Activated CD4-positive, alpha-beta T cell treated with anti-CD3 and anti-CD28 coated beads, Interleukin-2, Interleukin-4, amounts not matched to agents 100 ng/mL and 50 ng/mL, durations not matched to agents 16 hours and 8 hours (primary cell): Measurements from ENCODE around the gene MRE11.
"Not testable (repeated sequence)": the region's sequence is repeated elsewhere in the genome, so short reads cannot be mapped to it uniquely, and the experiment has no call there.

Source experiments
- DNase-seq: peaks from one replicate; pipeline ENCODE4 v3.0.0-alpha.2; 2020; ENCODE audit warnings: low spot score

Gene MRE11

DNA sequence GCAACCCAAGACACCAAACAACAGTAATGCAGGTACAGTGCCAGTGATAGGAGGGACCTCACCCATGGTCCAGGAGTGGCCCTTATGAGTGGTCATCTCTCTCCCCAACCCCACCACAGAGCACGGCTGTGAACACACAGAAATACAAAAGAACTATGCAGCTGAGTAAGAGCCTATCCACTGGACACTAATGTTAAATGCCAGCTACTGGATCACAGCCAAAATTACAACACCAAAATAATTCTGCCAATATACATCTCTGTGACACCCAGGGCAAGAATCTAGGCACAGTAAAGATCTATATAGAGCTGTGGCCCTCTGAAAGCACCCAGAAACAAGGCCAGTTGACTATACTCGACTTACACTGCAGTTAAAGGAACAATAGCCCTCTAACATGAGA lies 69.6 kb downstream of the MRE11 start:
- no peak for DNase-seq

DNA sequence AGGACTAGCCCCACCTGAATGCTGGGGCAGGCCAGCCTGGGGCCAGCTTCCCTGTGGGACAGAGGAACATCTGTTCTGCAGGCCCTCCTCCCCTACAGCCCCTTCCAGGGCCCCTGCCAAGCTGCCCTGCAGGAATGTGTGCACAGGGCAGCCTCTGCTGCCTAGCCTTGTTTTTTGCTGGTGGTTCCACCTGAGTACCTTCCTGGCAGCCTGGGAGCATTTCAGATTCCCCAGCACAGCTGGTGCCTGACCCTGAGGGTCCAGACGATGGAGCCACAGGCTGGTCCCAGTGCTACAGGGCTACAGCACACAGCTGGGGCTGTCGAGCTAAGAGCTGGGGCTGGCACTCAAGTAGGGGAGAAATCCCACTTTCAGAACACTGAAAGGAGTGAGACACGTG lies 70.1 kb downstream of the MRE11 start:
- DNase-seq, result no peak

DNA sequence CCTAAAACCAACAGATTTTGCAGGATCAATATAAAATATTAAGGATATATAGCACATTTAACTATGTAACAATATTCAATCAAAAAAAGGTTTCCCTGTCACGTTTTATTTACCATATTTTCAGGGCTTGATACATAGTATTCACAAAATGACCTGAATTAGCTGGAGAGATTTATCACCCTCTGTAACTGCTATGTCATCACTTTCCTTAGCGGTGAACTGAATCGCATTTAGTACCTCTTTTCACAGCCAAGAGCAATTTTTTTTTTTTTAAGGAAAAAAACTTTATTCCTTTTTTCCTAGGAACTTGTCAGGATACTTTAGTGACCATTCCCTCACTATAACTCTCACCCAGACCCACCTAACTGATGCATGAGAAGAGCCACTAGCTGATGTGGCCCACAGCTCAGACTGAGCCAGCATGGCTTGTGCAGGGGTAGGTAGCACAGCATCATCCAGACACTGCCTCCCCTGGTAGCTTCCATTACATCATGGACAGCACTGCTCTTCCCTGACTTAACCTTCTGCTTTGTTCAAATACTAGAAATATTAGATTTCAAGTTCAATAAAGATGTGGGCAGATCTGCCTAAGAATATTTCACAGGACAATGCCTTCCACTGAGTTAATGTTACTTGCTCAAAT lies 75.4 kb downstream of the MRE11 start:
- DNase-seq, result no peak

DNA sequence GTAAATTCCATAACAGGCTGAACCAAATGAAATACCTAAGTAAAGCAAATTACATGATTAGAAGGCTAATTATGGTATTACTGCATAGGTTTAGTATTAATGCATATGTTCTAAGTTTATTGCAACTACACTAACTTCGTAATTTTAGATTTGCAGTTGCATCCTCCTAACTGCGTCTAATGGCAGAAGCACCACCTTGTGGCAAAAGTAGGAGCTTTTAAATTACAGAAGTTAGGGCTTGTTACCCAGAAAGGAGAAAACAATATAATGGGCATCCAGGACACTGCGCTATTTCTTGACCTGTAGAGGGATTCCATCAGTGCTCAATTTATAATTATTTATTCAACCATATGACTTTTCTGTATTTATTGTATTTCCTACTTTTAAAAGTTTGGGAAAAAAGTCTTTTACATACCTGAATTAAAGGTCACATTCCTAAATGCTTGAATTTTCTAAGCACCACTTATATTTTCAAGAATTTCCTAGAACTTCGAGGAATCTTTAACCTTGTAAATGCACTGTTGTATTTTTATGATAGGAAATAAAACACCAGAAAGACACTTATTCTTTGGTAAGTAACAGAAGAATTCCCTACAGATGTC lies 76.2 kb downstream of the MRE11 start:
- no peak for DNase-seq

DNA sequence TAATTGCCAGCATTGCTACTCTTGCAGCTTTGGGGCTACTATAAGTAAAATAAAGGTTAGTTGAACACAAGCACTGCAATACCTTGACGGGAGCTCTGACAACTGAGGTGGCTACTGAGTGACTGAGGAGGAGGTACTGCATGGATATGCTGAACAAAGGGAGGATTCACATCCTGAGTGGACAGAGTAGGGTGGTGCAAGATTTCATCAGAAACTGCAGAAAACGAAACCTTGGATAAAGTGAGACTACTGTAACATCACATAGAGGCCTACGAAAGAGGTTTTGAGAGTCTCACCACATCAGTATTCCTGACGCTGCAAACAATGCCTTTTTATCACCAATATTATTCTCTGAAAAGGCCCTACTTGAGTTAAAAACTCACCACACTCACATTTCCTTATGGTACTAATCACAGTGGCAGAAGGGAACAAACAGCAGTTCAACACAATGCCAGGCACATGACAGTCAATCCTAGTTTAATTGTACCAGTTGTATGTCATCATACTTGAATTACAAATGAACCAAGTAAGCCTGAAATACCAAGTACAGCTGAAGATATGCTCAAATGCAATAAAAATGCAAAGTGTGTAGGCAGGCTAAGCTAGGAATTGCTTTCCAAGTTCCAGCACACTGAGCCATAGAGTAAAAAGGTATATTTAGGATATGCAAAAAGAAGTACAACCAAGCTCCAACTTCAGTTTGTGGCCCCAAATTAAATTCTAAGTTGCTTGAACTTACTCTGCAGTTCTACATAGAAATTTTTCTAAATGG lies 88.4 kb downstream of the MRE11 start:
- no peak for DNase-seq

DNA sequence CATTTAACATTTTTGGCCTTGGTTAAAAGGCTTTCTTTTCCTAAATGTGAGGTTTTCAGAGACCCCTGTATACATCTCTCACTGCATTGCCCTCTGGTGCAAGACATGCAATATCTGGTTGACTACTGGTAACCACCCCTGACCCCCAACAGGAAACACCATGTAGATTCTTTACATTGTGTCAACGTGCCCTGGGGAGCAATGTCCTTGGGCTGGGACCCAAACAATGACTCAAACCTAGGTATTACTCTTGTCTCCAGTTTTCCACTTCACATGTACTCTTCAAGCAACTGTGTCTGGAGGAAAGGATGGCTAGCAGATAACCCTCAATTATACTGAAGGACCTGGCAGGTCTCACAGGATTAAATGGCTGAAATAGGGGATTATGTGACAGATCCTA lies 91.3 kb downstream of the MRE11 start:
- no peak for DNase-seq

DNA sequence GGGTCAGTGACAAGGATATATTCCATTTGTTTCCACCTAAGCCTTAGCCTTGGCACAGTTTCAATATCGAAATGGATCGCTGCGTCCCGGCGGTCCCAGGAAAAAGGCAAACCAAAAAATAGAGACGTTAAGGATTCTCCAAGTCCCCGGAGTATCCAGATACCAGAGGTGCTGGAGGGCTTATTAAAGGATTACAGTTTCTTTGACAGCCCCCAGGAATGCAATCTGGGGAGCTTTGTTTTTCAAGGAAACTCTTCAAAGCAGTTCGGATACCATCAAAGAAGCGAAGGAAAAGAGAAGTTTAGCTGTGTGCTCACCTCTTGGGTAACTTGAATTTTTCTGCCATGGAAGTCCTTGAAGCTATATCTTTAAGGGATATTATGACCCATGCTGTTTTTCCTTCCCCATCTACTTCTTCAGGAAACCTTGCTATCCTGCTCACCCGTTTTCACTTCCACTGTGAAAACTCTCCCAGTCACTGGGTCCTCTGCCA lies 91.8 kb downstream of the MRE11 start:
- DNase-seq, result no peak

DNA sequence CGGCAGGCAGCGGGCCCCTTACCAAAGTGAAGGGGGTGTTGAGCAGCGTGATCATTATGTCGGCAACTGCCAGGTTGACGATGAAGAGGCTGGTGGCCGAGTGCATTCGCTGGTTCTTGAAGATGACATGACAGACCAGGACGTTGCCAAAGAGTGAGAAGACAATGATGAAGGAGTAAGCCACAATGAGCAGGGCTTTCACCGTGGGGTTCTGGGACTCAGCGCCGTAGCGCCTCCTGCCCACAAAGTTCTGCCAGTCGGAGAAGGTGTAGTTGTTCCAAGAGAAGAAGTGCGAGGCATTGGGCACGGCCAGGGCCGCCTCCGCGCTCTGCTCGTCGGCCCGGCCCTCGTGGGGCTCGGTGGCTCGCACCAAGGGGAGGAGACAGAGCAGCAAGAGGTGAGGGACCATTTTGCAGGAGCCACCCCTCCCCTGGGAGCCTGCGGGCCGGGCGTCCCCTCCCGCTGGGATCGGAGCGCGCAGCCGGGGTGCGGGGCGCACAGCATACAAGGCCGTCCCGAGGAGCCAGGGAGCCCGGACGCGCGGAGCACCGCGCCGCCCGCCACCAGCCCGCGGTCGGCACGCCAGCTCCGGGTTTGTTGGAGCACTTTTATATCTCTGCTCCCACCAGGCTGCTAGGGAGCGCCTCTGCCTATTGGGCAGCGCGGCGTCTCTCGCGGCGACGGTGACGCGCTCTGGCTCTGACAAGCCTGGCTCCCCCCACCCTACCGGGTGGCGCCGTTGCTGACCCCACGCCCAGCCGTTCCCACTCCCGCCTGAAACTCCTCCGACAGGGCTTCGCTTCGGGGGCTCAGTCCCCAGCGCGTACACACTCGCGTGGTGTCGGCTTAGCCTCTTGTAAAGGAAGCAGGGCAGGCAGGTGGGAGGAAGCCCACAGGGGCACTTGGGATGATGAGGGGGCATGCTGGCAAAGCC lies 92.5 kb downstream of the MRE11 start, which contains the start of gene GPR83:
GPR83 (minus strand) TSS at position 581 of the 934 bp plus-strand sequence; CDS start at position 409, 172 bp downstream.
- no peak for DNase-seq

DNA sequence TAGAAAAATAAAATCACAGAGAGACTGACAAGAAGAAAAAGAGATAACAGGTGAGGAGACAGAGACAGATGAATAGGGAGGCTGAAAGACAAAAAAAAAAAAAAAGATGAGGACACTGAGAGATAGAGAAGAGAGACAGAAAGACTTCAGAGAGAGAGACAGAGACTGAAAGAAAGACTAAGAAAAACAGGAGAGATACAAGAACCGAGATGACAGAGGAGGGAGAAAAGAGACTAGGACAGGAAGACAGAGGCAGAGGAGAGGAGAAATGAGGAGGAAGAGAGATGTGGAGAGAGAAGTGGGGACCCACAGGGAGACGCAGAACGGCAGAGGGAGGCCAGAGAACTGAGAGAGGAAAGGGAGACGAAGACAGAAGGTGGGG lies 93.2 kb downstream of the MRE11 start:
- no peak for DNase-seq

DNA sequence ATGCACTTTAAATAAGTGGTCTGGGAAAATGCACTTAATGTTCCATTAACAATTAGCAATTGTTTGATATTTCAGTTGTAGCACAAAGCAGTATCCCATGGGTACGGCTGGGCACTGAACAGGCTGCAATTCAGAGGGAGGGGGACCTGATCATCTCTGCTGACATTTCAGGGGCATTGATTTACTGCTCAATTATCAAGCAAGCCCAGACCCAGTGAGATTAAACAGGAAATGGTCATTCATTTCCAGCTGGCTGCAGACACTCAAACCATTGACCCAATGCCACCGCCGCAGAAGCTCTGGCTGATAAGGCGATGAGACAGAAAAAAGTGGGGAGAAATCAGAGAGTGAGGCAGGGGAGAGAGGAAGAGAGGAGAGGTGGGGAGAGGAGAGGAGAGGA lies 93.6 kb downstream of the MRE11 start:
- no peak for DNase-seq

DNA sequence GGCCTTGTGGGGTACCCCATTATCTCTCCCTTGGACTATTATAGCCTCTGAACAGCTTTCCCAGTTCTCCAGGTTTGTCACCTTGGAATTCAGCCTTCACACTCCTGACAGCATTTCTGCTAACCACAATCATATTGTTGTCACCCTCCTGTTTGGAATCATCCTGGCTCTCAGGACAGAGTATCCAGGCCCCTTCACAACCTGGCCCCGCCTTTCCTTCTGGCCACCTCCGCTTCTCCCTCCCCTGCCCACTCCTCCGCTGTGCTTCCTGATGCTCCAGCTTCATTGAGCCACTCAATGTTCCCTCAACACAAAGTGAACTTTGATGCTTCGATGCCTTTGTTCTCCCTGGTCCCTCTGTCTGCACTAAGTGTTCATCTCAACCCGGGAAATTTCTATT lies 95.5 kb downstream of the MRE11 start:
- no peak for DNase-seq

DNA sequence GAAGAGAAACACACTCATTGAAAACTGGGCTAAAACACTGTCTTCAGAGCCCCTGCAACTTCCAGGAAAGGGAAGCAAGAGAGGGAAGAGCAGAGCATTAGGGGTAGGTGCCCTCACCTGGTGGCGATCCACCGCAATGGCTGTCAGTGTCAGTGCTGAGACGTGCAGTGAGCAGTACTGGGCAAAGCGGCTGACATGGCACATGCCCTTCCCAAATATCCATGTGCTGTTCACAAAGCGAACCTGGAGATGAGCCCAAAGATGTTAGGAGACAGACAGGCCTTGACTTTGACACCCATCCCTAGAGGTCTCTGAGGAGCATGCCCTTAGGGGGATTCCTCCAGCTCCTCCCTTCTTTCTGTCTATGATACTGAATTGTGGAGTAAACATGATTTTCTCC lies 97.4 kb downstream of the MRE11 start:
- DNase-seq, result no peak

DNA sequence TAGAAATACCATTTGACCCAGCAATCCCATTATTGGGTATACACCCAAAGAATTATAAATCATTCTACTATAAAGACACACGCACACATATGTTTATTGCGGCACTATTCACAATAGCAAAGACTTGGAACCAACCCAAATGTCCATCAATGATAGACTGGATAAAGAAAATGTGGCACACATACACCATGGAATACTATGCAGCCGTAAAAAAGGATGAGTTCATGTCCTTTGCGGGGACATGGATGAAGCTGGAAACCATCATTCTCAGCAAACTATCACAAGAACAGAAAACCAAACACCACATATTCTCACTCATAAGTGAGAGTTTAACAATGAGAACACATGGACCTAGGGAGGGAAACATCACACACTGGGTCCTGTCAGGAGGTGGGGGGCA lies 101.7 kb downstream of the MRE11 start:
- not testable (repeated sequence) for DNase-seq

DNA sequence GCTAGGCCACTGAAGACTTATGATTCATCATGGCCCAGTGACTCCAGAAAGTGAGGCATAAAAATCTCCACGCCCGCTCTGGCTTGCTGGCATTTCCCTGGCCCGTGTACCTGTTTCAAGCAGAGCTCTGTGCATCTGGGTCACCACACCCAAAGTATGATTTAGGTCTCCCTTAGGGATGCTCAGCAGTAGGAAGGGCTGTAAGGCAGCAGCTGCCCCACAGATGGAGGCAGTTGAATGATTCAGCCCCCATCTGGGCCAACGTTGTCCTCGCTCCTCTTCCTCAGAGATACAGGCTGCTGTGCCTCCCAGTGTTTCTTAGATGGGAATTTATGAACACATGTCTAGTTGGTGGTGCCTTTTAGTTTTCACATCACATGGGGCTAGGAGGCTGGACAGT lies 114.0 kb downstream of the MRE11 start:
- no peak for DNase-seq

DNA sequence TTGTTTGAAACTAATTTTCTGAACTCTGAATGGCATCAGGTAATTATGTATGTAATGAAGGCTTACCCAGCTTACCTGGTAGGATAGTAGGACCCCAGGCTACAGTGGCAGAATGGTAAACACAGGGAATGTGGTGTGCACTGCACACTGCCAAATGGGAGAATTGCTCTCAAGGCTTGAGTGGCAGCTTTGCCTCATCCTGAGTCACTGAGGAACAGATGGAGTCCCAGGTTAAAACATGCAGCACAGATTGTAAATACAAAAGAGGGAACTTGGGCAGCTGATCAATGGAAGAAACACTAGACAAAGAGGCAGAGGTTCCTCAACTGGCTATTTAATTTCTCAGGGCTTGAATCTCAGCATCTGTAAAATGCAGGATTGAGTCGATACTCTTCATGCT lies 116.8 kb downstream of the MRE11 start:
- no peak for DNase-seq

DNA sequence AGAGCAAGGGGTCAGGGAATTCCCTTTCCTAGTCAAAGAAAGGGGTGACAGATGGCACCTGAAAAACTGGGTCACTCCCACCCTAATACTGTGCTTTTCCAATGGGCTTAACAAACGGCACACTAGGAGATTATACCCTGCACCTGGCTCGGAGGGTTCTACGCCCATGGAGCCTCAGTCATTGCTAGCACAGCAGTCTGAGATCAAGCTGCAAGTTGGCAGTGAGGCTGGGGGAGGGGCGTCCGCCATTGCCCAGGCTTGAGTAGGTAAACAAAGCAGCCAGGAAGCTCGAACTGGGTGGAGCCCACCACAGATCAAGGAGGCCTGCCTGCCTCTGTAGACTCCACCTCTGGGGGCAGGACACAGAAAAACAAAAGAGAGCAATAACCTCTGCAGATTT lies 123.1 kb downstream of the MRE11 start:
- DNase-seq, result not testable (repeated sequence)
